RCC 7860 (cell line): ENCODE results near the gene IGHMBP2.

Source experiments
- DNase-seq: peaks from one replicate; pipeline ENCODE4 v3.0.0-alpha.2; 2015; ENCODE audit warnings: low spot score
- FAIRE-seq: peaks from 2 replicates; lab custom pipeline; 2012; peaks lifted over from hg19 to GRCh38; lab: Jason Lieb, UNC

IGHMBP2 gene

DNA sequence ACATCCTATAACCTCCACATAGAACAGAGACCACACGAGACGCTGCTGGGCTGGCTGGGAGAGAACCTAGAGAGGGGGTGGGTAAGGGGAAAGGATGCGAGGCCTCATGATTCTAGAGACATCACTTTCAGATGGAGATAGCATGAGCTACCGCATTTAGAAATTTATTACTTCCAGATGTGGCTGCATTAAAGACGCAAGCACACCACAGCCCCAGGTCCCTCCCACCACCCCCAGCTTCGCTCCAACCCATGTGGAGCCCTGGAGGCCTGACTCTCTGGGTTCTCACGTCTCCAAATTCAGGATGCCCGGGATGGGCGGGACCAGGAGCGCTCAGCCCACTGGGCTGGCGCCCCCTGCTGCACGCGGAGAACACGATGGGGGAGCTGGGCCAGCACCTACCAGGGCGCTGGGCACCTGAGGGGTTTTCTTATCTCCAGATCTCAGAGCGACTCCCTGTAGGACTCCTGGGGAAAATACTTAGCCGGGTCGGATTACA lies 13.7 kb upstream of the IGHMBP2 start:
- DNase-seq (no peak), FAIRE-seq (no peak)

DNA sequence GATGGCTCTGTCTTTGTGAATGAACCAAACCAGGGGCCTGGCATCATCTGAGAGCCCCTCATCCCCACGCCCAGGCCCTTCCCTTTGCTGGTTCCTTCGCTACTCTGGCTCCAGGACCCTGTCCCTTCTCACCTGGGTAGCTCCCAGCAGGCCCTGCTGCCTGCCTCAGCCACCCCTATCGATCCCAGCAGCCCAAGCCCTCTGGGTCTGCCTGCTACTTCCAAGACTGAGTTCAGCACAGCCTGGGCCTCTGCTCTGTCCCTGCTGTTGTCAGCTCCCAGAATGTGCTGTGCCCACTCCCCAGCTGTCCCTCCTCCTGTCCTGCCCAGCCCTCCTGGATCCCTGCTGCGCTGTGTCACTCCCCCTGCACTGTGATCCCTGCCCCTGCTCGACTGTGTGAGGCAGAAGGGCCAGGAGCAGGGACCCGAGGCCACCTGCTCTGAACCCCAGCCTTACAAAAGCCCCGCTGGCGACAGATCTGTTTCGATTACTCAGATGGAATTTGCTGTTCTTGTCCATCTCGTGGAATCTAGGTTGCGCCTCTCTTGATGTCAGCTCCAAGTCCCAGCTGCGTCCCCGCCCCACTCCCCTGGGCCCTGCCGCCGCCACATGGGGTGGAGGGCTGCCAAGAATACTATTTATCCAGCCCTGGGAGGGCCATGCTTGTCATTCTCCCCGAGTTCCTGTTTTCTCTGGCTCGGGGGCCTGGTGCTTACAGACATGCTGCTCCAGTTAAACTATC lies 13.0 kb upstream of the IGHMBP2 start:
- FAIRE-seq = no peak
- DNase-seq = no peak

DNA sequence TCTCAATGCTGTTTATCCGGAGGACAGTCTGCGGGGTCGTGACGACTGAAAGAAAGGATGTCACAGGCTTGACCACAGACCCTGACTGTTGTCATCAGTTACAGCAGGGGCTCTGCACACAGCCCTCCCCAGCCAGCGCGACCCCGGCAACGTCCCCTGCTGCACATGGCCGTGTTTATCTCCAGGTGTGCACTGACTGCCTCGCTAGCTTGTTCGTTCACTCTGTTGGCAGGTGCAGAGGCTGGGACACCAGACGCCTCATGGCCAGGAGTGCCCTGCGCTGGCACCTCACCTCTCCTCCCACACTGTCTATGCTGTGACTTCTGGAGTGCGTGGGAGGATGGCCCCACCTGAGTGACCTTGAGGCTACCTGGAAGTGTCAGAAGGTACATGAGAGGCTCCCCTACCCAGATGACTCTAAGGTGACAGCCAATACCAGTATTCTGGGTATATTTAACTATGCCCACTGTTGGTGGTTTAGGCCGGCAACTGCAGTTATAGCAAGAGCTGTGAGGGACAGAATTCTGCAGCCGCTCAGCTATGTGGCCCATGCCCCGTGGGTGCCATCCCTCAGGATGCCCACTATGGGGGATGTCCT lies 12.2 kb upstream of the IGHMBP2 start:
- DNase-seq = no peak
- no peak for FAIRE-seq

DNA sequence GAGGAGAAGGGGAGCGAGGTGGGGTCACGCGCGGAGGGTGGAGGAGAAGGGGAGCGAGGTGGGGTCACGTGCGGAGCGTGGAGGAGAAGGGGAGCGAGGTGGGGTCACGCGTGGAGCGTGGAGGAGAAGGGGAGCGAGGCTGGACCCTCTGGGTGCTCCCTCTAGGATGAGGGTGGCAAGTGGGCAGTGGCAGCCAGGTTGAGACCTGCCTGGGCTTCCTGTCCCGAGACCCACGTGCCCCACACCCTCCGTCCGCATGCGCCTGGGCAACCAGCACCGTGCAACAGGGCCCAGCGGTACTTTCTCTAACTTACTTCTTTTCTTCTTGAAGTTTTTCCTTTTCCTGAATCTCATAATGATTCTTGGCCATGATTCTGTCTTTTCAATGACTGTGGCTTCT lies 11.1 kb upstream of the IGHMBP2 start:
- FAIRE-seq = no peak
- no peak for DNase-seq

DNA sequence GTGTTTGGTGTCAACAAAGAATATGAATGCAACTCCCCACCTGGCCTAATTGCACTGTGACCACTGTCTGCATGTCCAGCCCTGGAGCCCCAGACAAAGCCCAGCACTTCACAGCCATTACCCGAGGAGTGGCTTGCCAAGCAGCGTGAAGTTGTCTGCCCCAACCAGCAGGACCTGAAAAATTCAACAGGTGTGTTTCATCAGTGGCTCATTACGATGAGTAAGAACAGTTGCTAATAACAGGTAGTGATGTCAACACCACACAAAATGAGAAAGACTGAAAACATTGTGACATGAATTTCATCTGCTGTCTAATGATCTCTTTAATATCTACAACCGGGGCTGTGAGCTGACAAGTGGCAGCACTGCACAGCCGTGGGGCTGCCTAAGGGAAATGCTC lies 10.4 kb upstream of the IGHMBP2 start:
- DNase-seq (no peak), FAIRE-seq (no peak)

DNA sequence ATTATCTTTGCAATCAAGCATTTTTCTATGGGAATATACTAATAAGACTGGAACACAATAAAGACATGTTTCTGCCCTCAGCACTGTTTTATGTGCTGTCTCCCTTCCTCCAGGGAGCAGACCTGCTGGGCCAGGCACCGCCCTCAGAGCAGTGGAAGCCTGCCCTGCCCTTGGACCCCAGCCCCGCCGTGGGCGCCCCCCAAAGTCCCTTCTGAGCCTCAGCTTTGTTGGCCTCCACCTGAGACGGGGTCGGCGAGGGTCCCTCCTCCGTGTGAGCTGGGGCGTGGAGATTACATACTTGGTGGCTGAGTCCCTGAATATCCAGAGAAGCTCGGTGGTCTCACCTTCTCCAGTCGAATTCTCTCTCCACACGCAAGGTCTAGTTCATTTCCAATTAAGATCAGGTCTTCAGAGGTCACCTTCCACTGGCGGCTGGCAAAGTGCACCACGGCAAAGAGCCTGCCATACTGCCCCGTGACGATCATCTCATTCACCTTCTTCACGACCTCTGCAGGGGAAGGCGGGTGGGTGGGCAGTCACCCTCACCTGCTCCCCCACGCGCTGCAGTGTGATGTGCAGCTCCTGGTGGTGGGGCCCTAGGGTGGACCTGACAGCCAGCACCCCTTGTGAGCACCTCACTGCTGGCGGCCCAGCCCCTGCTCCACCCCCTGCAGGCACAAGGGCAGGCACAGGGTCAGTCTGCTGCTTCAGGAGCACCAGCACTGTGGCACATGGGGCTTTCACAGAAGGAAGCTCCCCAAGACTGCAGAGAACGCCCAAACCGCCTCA lies 7.3 kb upstream of the IGHMBP2 start:
- no peak for DNase-seq

DNA sequence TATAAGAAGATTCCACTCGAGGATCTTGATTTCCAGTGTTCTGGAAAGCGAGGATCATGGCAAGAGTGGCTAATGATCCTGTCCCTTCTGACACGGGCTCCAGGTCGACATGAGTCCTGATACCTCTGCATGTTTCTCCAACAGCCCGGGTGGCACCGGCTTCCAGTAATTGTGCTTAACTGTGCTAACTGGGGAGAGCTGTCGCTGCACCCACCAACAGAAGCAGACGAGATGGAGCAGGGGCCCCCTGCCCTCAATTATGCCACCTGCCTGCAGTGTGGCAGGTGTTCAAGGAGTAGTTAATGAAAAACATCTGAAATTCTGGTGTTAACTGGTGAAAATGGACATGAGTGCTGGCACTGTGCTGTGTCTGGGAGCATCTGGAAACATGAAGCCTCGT lies 6.2 kb upstream of the IGHMBP2 start:
- no peak for DNase-seq
- no peak for FAIRE-seq

More for the DNA sequence above, 7.3 kb upstream of the IGHMBP2 start:
- no peak for FAIRE-seq

DNA sequence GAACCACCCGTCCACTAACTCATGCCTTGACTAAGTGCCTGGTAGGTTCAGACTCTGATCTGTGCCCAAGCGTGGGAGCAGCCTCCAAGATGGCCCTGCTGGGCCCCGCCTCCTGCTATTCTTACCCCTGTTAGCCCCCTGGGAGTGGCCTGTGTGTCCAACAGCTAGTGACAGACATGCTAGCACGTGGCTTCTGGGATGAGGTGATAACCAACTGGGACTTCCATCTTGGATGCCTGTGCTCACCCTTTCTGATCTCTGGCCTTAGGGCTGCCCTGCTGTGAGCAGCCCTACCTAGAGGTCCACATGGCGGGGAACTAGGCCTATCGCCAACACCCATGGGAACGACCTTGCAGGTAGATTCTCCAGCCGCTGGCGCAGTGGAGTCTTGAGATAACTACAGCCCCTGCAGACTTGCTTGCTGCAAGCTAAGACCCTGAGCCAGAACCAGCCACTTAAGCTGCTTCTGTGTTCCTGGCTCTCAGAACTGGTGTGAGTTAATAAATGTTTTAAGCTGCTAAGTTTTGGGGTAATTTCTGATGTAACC lies 2.8 kb upstream of the IGHMBP2 start:
- DNase-seq (no peak), FAIRE-seq (no peak)

DNA sequence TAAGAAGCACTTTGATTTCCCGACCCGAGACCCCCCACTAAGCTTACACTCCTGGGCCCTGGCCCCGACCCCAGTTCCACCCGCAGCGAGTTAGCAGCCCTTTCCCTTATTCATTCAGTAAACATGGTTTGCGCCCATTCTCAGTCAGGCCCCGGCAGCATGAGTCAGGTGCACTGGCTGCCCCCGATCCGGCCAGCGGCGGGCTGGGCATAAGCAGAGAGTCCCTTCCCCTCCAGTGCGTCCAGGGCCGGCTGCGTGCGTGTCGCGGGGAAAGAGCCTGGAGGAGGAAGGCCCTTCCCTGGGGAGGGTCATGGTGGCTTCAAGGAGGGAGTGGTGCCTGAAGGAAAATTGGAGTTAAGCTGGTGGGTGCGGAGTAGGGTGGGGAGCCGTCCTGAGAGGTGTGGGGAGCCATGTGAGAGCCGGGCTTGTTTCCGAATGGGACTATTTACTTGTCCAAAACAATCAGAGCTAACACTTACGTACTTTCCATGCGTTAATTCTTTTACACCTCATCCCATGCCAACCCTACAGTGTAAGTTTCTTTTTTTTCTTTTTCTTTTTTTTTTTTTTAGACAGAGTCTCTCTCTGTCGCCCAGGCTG lies 657 bp downstream of the IGHMBP2 start:
- DNase-seq = no peak

DNA sequence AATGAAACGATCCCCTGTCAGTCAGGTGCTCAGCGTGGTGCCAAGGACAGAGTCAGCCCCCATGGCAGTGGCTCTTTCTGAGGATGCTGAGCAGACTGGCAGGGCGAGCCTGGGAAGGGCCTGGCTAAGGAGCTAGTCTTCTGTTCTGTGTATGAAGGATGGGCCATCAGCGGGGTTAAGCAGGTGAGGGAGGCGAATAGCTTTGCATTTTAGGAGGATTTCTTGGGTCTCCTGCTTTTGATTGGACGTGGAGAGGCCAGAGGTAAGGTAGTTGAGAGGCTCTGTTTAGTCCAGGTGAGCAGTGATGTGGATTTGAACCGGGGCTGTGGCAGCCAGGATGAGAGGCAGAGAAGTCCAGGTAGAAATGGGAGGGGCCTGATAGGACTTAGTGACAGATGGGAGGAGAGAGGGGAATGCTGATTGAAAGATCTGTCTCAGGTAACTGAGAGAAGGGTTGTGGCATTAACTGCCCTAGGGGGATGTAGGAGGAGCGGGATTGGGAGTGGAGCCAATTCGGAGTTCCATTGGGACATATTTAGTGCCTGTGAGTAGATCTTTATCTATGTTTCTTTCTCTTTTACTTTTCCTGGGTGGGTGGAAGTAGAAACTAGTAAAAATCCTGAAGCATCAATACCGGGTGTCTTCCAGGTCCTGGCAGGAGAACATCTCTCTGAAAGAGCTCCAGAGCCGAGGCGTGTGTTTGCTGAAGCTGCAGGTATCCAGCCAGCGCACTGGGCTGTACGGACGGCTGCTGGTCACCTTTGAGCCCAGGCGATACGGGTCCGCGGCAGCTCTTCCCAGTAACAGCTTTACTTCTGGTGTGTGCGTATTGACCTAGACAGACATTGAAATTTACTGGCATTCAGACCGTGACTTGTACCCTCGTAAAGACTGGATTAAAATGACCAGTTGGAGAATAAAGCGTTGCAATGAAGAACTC lies 2.0 kb downstream of the IGHMBP2 start:
- no peak for FAIRE-seq
- no peak for DNase-seq

More for the DNA sequence above, 657 bp downstream of the IGHMBP2 start:
- FAIRE-seq = no peak

DNA sequence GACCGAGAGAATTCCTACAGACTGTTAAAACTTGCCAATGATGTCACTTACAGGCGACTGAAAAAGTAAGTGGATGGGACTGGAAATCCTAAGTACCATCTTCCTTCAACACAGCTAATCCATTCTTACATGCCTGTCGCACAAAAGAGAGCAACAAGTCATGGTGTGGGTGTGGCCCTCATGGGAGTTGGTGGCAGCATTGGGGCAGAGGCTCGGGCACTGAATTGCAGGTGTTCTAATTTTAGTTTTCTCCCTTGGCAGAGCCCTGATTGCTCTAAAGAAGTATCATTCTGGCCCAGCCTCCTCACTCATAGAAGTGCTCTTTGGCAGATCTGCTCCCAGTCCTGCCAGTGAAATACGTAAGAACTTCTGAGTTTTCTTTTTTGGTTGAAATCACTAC lies 4.6 kb downstream of the IGHMBP2 start:
- no peak for FAIRE-seq

DNA sequence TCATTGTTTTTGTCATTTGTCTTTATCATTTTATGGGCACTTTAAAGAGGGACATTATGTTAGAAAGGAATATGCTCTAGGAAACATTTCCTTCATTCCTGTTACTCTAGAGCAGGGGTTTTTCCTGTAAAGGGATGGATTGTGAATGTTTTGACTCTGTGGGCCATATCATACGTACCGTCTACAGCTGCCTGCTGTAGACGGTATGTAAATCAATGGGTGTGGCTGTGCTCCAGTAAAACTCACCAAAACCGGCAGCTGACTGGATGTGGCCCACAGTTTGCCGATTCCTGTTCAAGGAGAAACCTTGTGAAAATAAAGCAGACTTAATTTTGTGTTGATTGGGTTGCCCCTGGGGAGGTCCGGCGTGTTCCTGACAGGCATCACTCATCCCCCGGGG lies 7.3 kb downstream of the IGHMBP2 start:
- DNase-seq = no peak
- FAIRE-seq = no peak

More for the DNA sequence above, 4.6 kb downstream of the IGHMBP2 start:
- DNase-seq = no peak

DNA sequence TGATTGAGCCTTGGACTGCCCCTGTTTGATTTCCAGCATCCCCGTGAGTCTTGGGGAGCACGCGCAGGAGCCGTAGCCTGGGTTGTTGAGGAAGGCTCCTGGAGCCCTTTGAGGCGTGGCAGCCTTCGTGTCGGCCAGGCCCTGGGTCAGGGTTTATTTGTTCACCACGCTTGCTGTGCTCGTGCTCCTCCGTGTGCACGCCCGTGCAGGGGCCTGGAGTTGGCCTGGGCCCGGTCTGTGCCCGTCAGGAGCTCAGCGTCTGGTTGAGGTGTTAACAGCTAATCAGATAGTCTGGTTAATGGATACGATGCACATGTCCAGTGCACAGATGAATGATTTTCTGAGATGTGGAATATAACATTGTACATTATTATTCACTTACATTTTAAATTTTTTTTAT lies 8.0 kb downstream of the IGHMBP2 start:
- no peak for FAIRE-seq

DNA sequence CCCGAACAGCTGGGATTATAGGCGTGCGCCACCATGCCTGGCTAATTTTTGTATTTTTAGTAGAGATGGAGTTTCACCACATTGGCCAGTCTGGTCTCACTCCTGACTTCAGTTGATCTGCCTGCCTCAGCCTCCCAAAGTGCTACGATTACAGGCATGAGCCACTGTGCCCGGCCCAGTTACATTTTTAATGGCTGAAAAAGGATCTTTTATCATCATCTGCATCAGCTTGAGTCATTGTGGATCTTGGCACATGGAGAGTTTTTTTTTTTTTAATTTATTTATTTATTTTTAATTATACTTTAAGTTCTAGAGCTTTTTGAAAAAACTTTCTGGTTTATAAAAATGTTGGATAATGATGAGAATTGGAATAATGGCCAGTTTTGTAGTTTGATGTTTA lies 8.6 kb downstream of the IGHMBP2 start:
- DNase-seq (no peak), FAIRE-seq (no peak)

More for the DNA sequence above, 8.0 kb downstream of the IGHMBP2 start:
- no peak for DNase-seq

DNA sequence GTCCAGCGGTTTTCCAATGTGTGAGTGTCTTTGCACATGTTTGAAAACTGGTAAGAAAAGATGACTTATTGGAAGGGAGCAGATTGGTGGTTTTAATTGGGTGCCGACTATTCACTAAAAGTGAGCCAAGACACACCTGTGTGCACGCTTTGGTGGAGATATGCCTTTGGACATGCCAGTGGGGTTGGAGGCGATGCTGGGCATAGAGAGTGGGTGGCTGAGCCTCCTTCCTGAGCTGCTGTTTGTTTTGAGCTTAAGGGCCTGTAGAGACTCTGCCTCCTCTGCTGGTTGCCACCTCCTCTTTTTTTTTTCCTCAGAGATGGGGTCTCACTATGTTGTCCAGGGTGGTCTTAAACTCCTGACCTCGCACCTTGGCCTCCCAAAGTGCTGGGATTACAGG lies 9.5 kb downstream of the IGHMBP2 start:
- DNase-seq (no peak), FAIRE-seq (no peak)

DNA sequence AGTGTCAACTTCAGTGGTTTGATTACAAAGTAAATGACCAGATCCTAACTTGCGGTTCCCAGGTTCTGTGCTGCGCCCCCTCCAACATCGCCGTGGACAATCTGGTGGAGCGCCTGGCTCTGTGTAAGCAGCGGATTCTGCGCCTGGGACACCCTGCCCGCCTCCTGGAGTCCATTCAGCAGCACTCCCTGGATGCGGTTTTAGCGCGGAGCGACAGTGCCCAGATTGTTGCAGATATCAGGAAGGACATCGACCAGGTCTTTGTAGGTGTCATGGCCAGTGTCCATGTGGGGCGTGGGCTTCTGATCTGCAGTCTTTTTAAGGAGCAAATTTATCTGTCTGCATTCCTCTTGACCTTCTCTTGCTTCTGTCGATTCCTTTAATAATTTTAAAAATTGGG lies 11.1 kb downstream of the IGHMBP2 start:
- no peak for FAIRE-seq
- DNase-seq = no peak

DNA sequence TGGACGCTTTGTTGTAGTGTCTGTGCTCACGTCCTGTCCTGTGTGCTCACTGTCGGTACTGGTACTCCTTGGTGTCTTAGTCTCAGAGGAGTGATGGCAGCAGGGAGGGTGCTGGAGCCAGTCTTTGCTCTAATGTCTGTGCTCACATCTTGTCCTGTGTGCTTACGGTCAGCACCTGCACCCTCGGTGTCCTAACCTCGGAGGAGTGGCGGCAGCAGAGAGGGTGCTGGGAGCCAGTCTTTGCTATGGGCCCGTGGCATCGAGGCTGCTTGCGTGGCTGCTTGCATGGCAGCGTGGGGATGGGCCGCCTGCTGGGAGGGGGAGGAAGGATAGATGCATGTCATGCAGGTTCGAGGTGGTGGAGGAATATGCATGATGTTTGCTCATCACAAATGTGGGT lies 12.7 kb downstream of the IGHMBP2 start:
- DNase-seq (no peak), FAIRE-seq (no peak)

DNA sequence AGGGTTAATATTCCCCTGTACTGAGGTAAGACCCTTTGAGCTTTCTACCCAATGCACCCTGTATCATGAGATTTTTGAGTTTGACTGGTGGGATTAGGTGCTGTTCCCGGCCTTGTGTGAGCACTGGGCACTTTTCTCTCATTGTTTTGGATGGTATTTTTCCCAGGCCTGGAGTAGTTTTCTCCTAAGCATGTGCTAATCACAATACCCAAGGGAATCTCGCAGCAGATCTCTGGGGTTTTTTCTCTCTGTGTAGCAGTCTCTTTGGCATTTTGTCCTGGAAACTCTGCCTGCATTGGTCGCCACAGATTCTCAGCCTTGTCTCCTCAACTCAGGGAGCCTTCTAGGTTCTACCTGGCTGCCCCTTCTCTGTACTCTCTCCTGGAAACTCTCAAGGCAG lies 19.9 kb downstream of the IGHMBP2 start:
- FAIRE-seq (no peak), DNase-seq (no peak)

DNA sequence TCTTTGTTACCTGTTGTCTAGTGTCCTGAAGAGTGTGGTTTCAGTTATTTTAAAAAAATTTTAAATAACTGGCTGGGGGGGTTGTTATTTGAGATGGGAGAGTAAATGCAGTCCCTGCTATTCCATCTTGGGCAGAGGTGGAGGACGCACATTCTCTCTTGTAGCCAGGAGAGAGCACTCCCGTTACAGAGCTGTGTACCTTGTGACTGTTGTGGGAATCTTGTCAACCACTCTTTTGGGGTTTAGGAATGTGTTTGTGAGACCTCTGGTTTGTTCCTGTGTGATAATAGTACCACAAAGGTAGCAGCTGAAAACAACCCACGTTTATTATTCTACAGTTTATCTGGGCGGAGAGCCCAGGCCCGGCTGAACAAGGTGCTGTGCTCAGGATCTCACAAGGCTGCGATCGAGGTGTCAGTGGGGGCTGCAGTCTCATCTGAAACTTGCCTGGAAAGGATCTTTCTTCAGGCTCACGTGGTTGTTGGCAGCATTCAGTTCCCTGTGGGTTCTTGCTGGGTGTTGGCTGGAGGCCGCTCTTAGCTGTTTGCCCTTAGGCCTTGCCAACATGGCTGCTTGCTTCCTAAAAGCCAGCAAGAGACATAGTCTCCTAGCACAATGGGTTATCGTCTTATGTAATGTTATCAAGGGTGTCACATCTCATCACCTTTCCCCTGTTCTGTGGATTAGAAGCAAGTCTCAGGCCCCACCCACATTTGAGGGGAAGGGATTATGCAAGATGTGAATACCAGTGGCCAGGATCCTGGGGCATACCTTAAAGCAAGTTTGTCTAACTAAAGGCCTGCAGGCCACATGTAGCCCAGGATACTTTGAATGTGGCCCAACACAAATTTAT lies 20.6 kb downstream of the IGHMBP2 start:
- DNase-seq (no peak), FAIRE-seq (no peak)
